Measurements from ENCODE around the gene TP53AIP1.
A peak's percentile ranks its signal among the peaks of the same experiment; 100 is the strongest.
"Not testable (repeated sequence)": the region's sequence is repeated elsewhere in the genome, so short reads cannot be mapped to it uniquely, and the experiment has no call there.

TP53AIP1 gene

GRCh38 chr11:128924510-128925249, 18.0 kb downstream of the TP53AIP1 start:
- no peak for DNase-seq

- no peak for DNase-seq
These were observed 18.6 kb downstream of the TP53AIP1 start for GRCh38 chr11:128924104-128924503.

GRCh38 chr11:128921793-128922192, 20.9 kb downstream of the TP53AIP1 start:
- DNase-seq = no peak

- no peak for DNase-seq
These were observed 22.0 kb downstream of the TP53AIP1 start for GRCh38 chr11:128920666-128921065.

GRCh38 chr11:128919635-128920034, 23.0 kb downstream of the TP53AIP1 start:
- DNase-seq = not testable (repeated sequence)

- no peak for DNase-seq
These were observed 23.5 kb downstream of the TP53AIP1 start for GRCh38 chr11:128919216-128919615.

GRCh38 chr11:128917144-128917724, 25.4 kb downstream of the TP53AIP1 start:
- DNase-seq = no peak

GRCh38 chr11:128916681-128917080, 26.0 kb downstream of the TP53AIP1 start:
- no peak for DNase-seq

GRCh38 chr11:128916037-128916572, 26.6 kb downstream of the TP53AIP1 start:
- DNase-seq = no peak

- DNase-seq = no peak
These were observed 27.5 kb downstream of the TP53AIP1 start for GRCh38 chr11:128915149-128915521.

- DNase-seq = no peak
These were observed 28.2 kb downstream of the TP53AIP1 start for GRCh38 chr11:128914216-128915148.

GRCh38 chr11:128913806-128914205, 28.9 kb downstream of the TP53AIP1 start:
- DNase-seq = no peak

- no peak for DNase-seq
These were observed 31.0 kb downstream of the TP53AIP1 start for GRCh38 chr11:128911701-128912100.

- DNase-seq = no peak
These were observed 31.4 kb downstream of the TP53AIP1 start for GRCh38 chr11:128911239-128911638.

GRCh38 chr11:128910576-128910975, 32.1 kb downstream of the TP53AIP1 start:
- DNase-seq = peak; percentile 52

- no peak for DNase-seq
These were observed 33.1 kb downstream of the TP53AIP1 start for GRCh38 chr11:128909438-128910125.

- peak; percentile 67 for DNase-seq
These were observed 34.1 kb downstream of the TP53AIP1 start for GRCh38 chr11:128908391-128909246.

- no peak for DNase-seq
These were observed 35.1 kb downstream of the TP53AIP1 start for GRCh38 chr11:128907585-128907984.

GRCh38 chr11:128906185-128907050, 36.3 kb downstream of the TP53AIP1 start:
- no peak for DNase-seq

Data from fibroblast of skin of scalp (primary cell).